Measurements from ENCODE around the gene HAUS5.

The HAUS5 gene

GRCh38 chr19:35566738-35567137, 45.8 kb upstream of the HAUS5 start:
- 0 out of 2 replicates have a peak, but pooled peaks have one; percentile 5 for TF ChIP-seq CEBPB (IDR thresholded peaks at IDR 0.05)
- TF ChIP-seq FOXM1 (IDR thresholded peaks at IDR 0.05; ENCODE audit: borderline replicate concordance, low read depth): no peak
- no peak for TF ChIP-seq USF1 (IDR thresholded peaks at IDR 0.05)

DNA sequence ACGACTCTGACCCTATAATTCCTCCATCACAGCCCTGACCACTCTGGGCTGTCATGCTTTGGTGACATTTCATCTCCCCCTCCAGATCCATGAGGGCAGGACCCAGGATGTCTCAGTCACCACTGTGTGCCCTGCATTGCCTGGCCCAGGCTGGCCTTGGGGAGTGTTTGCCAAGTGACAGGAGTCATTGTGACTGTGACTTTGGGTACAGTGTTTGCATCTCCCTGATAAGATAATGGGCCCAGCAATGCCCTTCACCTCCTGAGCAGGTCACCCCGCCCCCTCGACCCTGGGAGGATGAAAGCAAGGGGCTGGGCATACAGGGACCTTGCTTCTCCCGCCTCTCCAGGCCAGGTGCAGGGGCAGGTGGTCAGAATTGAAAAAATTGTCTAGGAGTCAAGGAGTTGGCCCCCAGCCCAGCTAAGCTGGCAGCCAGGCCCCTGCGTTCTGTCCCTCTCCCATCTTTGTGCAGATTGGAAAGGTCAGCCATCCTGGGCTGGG, 43.2 kb upstream of the HAUS5 start:
- TF ChIP-seq, protein P1, sequence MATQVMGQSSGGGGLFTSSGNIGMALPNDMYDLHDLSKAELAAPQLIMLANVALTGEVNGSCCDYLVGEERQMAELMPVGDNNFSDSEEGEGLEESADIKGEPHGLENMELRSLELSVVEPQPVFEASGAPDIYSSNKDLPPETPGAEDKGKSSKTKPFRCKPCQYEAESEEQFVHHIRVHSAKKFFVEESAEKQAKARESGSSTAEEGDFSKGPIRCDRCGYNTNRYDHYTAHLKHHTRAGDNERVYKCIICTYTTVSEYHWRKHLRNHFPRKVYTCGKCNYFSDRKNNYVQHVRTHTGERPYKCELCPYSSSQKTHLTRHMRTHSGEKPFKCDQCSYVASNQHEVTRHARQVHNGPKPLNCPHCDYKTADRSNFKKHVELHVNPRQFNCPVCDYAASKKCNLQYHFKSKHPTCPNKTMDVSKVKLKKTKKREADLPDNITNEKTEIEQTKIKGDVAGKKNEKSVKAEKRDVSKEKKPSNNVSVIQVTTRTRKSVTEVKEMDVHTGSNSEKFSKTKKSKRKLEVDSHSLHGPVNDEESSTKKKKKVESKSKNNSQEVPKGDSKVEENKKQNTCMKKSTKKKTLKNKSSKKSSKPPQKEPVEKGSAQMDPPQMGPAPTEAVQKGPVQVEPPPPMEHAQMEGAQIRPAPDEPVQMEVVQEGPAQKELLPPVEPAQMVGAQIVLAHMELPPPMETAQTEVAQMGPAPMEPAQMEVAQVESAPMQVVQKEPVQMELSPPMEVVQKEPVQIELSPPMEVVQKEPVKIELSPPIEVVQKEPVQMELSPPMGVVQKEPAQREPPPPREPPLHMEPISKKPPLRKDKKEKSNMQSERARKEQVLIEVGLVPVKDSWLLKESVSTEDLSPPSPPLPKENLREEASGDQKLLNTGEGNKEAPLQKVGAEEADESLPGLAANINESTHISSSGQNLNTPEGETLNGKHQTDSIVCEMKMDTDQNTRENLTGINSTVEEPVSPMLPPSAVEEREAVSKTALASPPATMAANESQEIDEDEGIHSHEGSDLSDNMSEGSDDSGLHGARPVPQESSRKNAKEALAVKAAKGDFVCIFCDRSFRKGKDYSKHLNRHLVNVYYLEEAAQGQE (IDR thresholded peaks at IDR 0.05; ENCODE audit: low read depth): no peak
- TF ChIP-seq CREB1 (IDR thresholded peaks at IDR 0.05; ENCODE audit: low read depth): no peak
- no peak for TF ChIP-seq EP300 (IDR thresholded peaks at IDR 0.05; ENCODE audit: borderline replicate concordance)
- TF ChIP-seq RAD21 (IDR thresholded peaks at IDR 0.05; ENCODE audit: low read depth): no peak
- no peak for TF ChIP-seq NFIC (IDR thresholded peaks at IDR 0.05)
- TF ChIP-seq USF1 (IDR thresholded peaks at IDR 0.05): no peak

DNA sequence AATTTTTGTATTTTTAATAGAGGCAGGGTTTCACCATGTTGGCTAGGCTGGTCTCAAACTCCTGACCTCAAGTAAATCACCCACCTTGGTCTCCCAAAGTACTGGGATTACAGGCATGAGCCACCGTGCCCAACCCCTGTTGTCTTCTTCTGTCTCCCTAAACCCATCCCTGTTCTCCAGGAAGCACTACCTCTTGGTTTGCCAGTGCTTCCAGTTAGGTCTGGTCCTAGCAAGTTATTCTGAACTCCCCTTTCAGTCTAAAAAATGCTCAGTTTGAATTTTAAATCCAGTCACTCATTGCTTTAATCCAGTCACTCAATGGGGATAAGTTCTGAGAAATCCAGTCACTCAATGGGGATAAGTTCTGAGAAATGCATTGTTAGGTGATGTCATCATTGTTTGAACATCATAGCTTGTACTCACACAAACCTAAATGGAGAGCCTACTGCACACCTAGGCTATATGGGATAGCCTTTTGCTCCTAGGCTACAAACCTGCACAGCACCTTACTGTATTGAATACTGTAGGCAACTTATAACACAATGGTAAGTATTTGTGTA, 41.0 kb upstream of the HAUS5 start:
- no peak for TF ChIP-seq YY1 (IDR thresholded peaks at IDR 0.05; ENCODE audit: low read depth)
- TF ChIP-seq FOXM1 (IDR thresholded peaks at IDR 0.05; ENCODE audit: borderline replicate concordance, low read depth): no peak

GRCh38 chr19:35577918-35578317, 34.6 kb upstream of the HAUS5 start:
- TF ChIP-seq TAF1 (IDR thresholded peaks at IDR 0.05; ENCODE audit: low read depth): no peak
- TF ChIP-seq EGR1 (IDR thresholded peaks at IDR 0.05): no peak
- no peak for TF ChIP-seq YY1 (IDR thresholded peaks at IDR 0.05; ENCODE audit: low read depth)
- TF ChIP-seq RAD21 (IDR thresholded peaks at IDR 0.05; ENCODE audit: low read depth): no peak
- TF ChIP-seq ZBTB7A (IDR thresholded peaks at IDR 0.05; ENCODE audit: low read depth): no peak
- TF ChIP-seq CEBPB (IDR thresholded peaks at IDR 0.05): no peak
- TF ChIP-seq NFIC (IDR thresholded peaks at IDR 0.05): no peak
- TF ChIP-seq TEAD4 (IDR thresholded peaks at IDR 0.05): no peak
- no peak for TF ChIP-seq FOXM1 (IDR thresholded peaks at IDR 0.05; ENCODE audit: borderline replicate concordance, low read depth)
- no peak for TF ChIP-seq EP300 (IDR thresholded peaks at IDR 0.05; ENCODE audit: borderline replicate concordance)
- no peak for TF ChIP-seq CREB1 (IDR thresholded peaks at IDR 0.05; ENCODE audit: low read depth)
- TF ChIP-seq TCF12 (IDR thresholded peaks at IDR 0.05; ENCODE audit: low read depth): no peak
- TF ChIP-seq, protein P1 (IDR thresholded peaks at IDR 0.05; ENCODE audit: low read depth): no peak
- no peak for TF ChIP-seq MAX (IDR thresholded peaks at IDR 0.05)
- TF ChIP-seq USF1 (IDR thresholded peaks at IDR 0.05): no peak

DNA sequence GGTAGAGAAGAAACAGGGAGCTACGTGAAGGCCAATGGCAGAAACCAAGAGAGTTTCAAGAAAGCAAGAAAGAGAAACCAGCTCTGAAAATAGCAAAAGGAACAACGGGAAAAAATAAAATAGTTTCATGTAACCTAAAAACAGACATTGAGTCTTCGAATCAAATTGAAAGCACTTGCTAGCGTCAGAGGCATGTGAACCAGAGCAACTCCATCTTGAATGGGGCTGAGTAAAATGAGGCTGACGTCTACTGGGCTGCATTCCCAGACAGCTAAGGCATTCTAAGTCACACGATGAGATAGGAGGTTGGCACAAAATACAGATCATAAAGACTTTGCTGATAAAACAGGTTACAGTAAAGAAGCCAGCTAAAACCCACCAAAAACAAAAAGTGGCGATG, 33.8 kb upstream of the HAUS5 start:
- no peak for TF ChIP-seq USF1 (IDR thresholded peaks at IDR 0.05)
- no peak for TF ChIP-seq CEBPB (IDR thresholded peaks at IDR 0.05)

GRCh38 chr19:35582760-35583159, 29.8 kb upstream of the HAUS5 start:
- TF ChIP-seq, protein P1 (IDR thresholded peaks at IDR 0.05; ENCODE audit: low read depth): no peak
- TF ChIP-seq MAX (IDR thresholded peaks at IDR 0.05): no peak
- no peak for TF ChIP-seq TCF12 (IDR thresholded peaks at IDR 0.05; ENCODE audit: low read depth)
- no peak for TF ChIP-seq TEAD4 (IDR thresholded peaks at IDR 0.05)

All from Ishikawa (cell line).